A673 (cell line): ENCODE results near the gene ATF5. TPM values are rescaled to one million over a fixed set of nuclear protein-coding genes. Genes with fewer than 3 reads are reported as not detected.

Experiments used
- BruUV-seq: library from RNA; stranded (reverse); fragments of 400-500 nt; replicated peaks from 2 replicates; lab custom pipeline; 2021; lab: Mats Ljungman, UMichigan
- CTCF ChIA-PET: fragments of 300-600 bp; sonication (Branson Sonifier 250); formaldehyde crosslinking; loops from one replicate; lab custom pipeline; 2022; ENCODE audit warnings: antibody characterized with exemption; lab: Charles Lee
- POLR2A ChIA-PET: fragments of 300-600 bp; sonication (Branson Sonifier 250); formaldehyde crosslinking; loops from one replicate; lab custom pipeline; 2022; ENCODE audit warnings: antibody characterized with exemption; ENCODE audit not compliant: low non-redundant PET; lab: Charles Lee
- DNase-seq: peaks from one replicate; pipeline ENCODE4 v3.0.0-alpha.2; 2015; ENCODE audit warnings: low spot score
- H3K27ac ChIP-seq: fragments of 200-600 bp; sonication (generic); 2 replicates; pipeline ENCODE4 v1.5.1; 2016; ENCODE audit warnings: mixed run types, low read depth, mild to moderate bottlenecking, mixed read lengths, antibody characterized with exemption, low read length; ENCODE audit not compliant: poor library complexity, severe bottlenecking
- H3K27me3 ChIP-seq: fragments of 200-600 bp; sonication (generic); replicated peaks from 2 replicates; pipeline ENCODE4 v1.6.1; 2017; ENCODE audit warnings: mixed run types, low read depth, mild to moderate bottlenecking, mixed read lengths, antibody characterized with exemption, low read length; ENCODE audit not compliant: insufficient read depth, poor library complexity
- H3K36me3 ChIP-seq: fragments of 200-600 bp; sonication (generic); 2 replicates; pipeline ENCODE4 v1.6.1; 2016; ENCODE audit warnings: mixed run types, mild to moderate bottlenecking, mixed read lengths, antibody characterized with exemption, low read length; ENCODE audit not compliant: insufficient read depth, poor library complexity, severe bottlenecking
- H3K4me1 ChIP-seq: fragments of 200-600 bp; sonication (generic); 2 replicates; pipeline ENCODE4 v1.6.1; 2017; ENCODE audit warnings: mixed run types, mild to moderate bottlenecking, mixed read lengths, antibody characterized with exemption, low read length; ENCODE audit not compliant: insufficient read depth, poor library complexity, severe bottlenecking
- H3K4me3 ChIP-seq: fragments of 200-600 bp; sonication (generic); 2 replicates; pipeline ENCODE4 v1.5.1; 2016; ENCODE audit warnings: low read depth, mixed run types, mild to moderate bottlenecking, mixed read lengths, low read length; ENCODE audit not compliant: poor library complexity, severe bottlenecking
- H3K9me3 ChIP-seq: fragments of 200-600 bp; sonication (generic); 2 replicates; pipeline ENCODE4 v1.6.1; 2016; ENCODE audit warnings: mixed run types, low read depth, mild to moderate bottlenecking, mixed read lengths, antibody characterized with exemption, low read length; ENCODE audit not compliant: poor library complexity, severe bottlenecking
- EZH2 ChIP-seq: fragments of 200-600 bp; sonication (generic); IDR thresholded peaks from 2 replicates; pipeline ENCODE4 v1.6.1; 2017; ENCODE audit warnings: borderline replicate concordance, low read depth, mild to moderate bottlenecking, mixed read lengths, antibody characterized with exemption, low read length; ENCODE audit not compliant: poor library complexity, severe bottlenecking
- intact Hi-C: fragments of 100-400 bp; cut with micrococcal nuclease; formaldehyde crosslinking; loops from one replicate; pipeline ENCODE4 v1.10.0; 2022; ENCODE audit not compliant: unreplicated experiment
- total RNA-seq: library from RNA; stranded (reverse); gene quantifications from 2 replicates; pipeline ENCODE4 v1.2.3, GENCODE V29; 2021
- TF ChIP-seq, protein P1 (sequence below): fragments of 300-800, 200-600 bp; sonication (generic); conservative IDR thresholded peaks from 2 replicates; pipeline ENCODE4 v1.5.1; 2017; ENCODE audit warnings: low read depth, mild to moderate bottlenecking, antibody characterized with exemption, low read length, moderate library complexity, mixed read lengths

Gene ATF5
- total RNA-seq, 1 experiment from 2014 or later: 302 TPM

DNA sequence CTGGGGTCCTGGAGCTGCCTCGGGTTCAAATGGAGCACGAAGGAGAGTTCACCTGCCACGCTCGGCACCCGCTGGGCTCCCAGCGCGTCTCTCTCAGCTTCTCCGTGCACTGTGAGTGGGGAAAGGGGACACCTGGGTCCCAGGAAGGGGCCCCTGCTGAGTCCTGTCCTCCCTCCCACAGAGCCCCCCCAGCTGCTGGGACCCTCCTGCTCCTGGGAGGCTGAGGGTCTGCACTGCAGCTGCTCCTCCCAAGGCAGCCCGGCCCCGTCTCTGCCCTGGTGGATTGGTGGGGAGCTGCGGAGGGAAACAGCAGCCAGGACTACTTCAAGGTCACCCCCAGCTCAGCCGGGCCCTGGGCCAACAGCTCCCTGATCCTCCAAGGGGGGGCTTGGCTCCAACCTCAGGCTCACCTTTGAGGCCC is 43.0 kb downstream of the ATF5 start:
- CTCF ChIA-PET: no interaction called here
- BruUV-seq: no TSS peak
- H3K4me1 ChIP-seq: no peaks in the 10 kb centered on the region

GRCh38 chr19:49972841-49973240 is 43.8 kb downstream of the ATF5 start:
- no TSS peak for BruUV-seq
- H3K27me3 ChIP-seq: peaks cover 12% of the 10 kb centered on the region
- ChIA-PET POLR2A (no interaction called here), CTCF (no interaction called here)
- TF ChIP-seq, protein P1, sequence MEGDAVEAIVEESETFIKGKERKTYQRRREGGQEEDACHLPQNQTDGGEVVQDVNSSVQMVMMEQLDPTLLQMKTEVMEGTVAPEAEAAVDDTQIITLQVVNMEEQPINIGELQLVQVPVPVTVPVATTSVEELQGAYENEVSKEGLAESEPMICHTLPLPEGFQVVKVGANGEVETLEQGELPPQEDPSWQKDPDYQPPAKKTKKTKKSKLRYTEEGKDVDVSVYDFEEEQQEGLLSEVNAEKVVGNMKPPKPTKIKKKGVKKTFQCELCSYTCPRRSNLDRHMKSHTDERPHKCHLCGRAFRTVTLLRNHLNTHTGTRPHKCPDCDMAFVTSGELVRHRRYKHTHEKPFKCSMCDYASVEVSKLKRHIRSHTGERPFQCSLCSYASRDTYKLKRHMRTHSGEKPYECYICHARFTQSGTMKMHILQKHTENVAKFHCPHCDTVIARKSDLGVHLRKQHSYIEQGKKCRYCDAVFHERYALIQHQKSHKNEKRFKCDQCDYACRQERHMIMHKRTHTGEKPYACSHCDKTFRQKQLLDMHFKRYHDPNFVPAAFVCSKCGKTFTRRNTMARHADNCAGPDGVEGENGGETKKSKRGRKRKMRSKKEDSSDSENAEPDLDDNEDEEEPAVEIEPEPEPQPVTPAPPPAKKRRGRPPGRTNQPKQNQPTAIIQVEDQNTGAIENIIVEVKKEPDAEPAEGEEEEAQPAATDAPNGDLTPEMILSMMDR: no peak
- no peak for TF ChIP-seq EZH2
- no peak for DNase-seq
- no peaks in the 10 kb centered on the region for H3K9me3 ChIP-seq
- H3K27ac ChIP-seq: no peak overlapping the region
- H3K4me1 ChIP-seq: no peaks in the 10 kb centered on the region
- H3K36me3 ChIP-seq: no peaks in the 10 kb centered on the region
- intact Hi-C loops: no loop called here
- no peak overlapping the region for H3K4me3 ChIP-seq

More for the DNA sequence above, 43.0 kb downstream of the ATF5 start:
- no peak for DNase-seq
- intact Hi-C loops: no loop called here
- Histone ChIP-seq H3K27me3 (peaks cover 12% of the 10 kb centered on the region), H3K4me3 (no peak overlapping the region), H3K9me3 (no peaks in the 10 kb centered on the region), H3K27ac (no peak overlapping the region), H3K36me3 (no peaks in the 10 kb centered on the region)
- no peak for TF ChIP-seq EZH2
- TF ChIP-seq, protein P1: no peak
- POLR2A ChIA-PET: no interaction called here

DNA sequence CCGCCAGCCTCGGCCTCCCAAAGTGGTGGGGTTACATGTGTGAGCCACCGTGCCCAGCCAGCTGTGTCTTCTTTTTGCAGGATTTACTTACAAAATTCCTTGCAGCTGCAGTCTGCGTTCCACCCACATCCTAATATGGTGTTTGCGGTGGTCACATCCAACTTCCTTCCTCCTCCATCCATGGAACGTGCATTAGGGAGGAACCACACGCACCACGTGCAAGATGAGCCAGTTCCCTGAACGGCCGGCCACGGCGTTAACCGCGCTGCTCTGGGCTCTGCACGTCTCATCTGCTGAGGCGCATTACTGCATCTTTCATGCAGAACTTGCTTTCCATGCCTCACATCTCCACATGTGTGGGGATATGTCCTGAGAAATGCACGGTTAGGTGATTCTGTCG is 45.0 kb downstream of the ATF5 start:
- DNase-seq: no peak
- H3K4me1 ChIP-seq: no peaks in the 10 kb centered on the region
- TF ChIP-seq, protein P1: no peak
- TF ChIP-seq EZH2: no peak
- H3K4me3 ChIP-seq: no peak overlapping the region
- intact Hi-C loops: no loop called here
- H3K36me3 ChIP-seq: no peaks in the 10 kb centered on the region
- no TSS peak for BruUV-seq
- POLR2A ChIA-PET: no interaction called here
- H3K27me3 ChIP-seq: peaks cover 7% of the 10 kb centered on the region
- CTCF ChIA-PET: no interaction called here
- no peaks in the 10 kb centered on the region for H3K9me3 ChIP-seq
- H3K27ac ChIP-seq: no peak overlapping the region
